Fibroblast of upper back skin (primary cell): ENCODE results near the gene CAMSAP1.
"Not testable (repeated sequence)": the region's sequence is repeated elsewhere in the genome, so short reads cannot be mapped to it uniquely, and the experiment has no call there.

Source experiments
- DNase-seq: peaks from one replicate; pipeline ENCODE4 v3.0.0-alpha.2; 2013

CAMSAP1 gene

DNA sequence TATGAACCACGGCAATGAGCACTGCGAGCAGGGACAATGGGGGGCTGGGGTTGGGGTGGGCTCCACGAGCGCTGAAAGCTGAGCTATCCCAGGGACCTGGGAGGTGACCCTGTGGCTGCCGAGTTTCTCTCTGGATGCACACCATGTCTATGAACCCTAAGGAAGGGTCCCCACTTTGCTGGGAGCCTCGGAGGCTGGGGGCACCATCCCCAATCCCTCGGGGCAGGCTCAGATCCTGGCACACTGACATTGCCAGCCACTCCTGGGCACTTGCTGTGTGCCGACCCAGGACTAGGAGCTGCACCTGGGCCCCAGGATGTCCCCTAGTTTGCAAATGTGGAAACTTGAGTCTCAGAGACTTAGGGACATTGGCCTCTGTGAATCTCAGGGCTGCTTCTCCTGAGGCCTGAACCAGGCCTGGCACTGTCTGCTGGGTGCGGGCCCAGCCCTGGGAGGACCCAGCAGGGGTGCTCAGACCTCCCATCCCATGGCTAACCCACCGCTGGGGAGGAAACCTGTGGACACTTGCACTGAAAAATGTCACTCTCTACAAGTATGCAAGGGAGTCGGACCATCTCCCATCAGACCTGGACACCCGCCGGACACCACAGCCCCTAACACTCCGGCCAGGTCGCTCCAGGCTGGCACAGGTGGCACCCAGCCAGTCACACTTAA lies 13.0 kb upstream of the CAMSAP1 start:
- DNase-seq: no peak

DNA sequence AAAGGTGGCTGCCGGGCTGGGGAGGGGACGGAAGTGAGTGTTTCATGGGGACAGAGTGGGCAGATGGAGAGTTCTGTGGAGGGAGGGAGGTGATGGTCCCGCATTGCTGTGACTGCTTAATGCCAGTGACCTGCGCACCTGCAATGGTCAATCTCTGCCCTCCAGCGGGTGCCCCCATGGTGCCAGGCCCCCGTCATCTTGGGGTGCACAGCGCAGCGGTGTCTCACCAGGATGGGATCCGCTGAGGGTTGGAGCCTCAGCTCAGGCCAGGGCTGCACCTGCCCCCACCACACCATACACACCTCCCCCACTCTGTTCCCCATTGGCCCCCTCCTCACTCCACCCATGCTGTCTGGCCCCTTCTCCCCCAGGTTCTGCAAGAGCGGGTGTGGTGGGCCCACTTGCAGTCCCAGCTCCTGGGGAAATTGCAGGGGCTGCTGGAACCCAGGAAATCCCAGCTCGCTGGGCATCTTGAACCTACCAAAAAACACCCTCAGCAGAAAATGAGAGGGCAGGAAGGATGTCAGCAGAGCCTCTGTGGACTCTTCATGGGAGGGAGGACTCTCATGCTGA lies 12.1 kb upstream of the CAMSAP1 start:
- no peak for DNase-seq

DNA sequence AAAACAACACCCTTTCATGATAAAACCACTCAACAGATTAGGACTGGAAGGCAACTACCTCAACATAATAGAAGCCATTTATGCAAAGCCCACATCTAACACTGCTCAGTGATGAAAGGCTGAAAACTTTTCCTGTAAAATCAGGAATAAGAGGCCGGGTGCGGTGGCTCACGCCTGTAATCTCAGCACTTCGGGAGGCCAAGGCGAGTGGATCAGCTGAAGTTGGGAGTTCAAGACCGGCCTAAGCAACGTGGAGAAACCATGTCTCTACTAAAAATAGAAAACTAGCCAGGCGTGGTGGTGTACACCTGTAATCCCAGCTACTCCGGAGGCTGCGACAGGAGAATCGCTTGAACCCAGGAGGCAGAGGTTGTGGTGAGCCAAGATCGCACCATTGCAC lies 8.9 kb upstream of the CAMSAP1 start:
- not testable (repeated sequence) for DNase-seq

DNA sequence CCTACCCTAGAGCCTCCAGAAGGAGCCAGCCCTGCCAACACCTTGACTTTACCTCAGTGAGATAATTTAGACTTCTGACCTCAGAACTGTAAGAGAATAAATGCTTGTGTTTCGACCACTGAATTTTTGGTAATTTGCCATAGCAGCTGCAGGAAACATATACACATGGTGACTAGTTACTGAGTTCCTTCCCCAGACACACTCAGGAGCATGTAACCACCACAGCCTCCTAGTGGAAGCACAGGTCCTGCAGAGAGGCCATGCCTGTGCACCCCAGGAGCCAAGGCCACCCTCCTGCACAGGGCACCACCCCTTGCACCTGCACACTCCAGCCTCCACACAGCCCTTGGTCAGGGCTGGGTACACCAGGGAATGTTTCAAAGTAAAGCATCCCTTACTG lies 7.6 kb upstream of the CAMSAP1 start:
- DNase-seq: peak; percentile 35

DNA sequence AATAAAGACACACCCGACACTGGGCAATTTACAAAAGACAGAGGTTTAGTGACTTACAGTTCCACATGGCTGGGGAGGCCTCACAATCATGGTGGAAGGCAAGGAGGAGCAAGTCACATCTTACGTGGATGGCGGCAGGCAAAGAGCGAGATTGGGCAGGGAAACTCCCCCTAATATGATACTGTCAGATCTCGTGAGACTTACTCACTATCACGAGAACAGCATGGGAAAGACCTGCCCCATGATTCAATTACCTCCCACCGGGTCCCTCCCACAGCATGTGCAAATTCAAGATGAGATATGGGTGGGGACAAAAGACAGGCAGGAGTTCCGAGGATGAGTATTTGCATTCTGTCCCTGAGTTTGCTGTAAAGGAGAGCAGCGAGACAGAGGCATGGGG lies 3.9 kb upstream of the CAMSAP1 start:
- DNase-seq: not testable (repeated sequence)

DNA sequence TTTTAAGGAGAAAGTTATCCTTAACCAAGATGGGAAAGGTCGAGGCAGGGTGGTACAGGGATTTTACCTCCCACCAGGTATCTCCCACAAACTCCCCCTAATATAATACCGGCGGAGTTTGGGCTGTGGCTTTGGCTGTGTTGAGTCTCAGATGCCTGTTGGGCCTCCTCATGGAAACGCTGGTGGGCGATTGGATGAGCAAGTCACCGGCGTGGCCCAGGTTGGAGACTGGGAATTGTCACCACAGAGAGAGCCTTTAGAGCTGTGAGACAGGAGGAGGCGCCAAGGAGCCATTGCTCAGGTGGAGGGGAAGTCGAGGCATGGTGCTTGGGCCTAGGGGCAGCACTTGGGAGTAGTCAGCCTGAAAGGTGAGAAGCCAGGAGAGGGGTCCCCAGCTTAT lies 3.4 kb upstream of the CAMSAP1 start:
- no peak for DNase-seq

DNA sequence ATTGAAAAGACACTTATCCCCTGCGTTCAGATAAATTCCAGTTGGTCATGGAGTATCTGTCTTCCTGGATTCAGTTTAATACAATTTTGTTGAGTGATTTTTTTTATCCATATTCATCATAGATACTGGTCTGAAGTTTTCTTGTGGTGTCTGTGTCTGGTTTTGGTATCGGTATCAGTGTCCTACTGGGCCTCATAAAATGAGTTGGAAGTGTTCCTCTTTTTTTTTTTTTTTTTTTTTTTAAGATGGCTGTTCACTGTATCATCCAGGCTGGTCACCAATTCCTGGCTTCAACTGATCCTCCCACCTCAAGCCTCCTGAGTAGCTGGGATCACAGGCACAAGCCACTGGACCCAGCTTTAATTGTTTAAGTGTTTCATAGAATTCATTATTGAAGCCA lies 2.9 kb upstream of the CAMSAP1 start:
- DNase-seq: no peak

DNA sequence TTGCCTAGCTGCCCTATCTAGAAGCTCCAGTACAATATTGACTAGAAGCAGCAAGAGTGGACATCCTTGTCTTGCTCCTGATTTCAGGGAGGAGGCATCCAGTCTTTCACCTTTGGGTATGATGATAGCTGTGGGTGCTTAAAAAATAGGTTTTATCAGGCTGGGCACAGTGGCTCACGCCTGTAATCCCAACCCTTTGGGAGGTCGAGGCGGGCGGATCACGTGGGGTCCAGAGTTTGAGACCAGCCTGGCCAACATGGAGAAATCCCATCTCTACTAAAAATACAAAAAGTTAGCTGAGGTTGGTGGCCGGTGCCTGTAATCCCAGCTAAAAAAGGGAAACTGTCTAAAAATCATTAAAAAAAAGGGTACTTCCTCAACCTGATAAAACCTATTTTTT lies 2.0 kb upstream of the CAMSAP1 start:
- no peak for DNase-seq

DNA sequence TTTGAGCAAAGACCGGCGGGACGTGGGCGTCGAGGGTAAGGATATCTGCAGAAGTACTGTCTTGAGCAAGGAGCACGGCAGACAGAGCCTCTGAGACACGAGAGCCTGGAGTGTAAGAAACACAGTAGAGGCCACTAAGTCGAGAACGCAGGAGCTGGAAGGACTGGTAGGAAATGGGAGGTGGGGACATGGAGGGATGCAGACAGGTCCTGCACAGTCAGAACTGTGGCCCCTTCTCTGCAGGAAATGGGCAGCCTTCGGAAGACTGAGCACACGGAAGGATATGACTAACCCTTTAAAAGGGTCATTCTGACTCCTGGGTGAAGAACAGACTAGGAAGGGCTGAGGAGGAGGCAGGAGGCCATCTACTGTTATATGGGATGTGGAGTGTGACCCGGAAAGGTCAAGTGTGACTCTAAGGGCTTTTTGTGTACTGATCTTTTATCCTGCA lies 1.4 kb upstream of the CAMSAP1 start:
- DNase-seq: no peak

DNA sequence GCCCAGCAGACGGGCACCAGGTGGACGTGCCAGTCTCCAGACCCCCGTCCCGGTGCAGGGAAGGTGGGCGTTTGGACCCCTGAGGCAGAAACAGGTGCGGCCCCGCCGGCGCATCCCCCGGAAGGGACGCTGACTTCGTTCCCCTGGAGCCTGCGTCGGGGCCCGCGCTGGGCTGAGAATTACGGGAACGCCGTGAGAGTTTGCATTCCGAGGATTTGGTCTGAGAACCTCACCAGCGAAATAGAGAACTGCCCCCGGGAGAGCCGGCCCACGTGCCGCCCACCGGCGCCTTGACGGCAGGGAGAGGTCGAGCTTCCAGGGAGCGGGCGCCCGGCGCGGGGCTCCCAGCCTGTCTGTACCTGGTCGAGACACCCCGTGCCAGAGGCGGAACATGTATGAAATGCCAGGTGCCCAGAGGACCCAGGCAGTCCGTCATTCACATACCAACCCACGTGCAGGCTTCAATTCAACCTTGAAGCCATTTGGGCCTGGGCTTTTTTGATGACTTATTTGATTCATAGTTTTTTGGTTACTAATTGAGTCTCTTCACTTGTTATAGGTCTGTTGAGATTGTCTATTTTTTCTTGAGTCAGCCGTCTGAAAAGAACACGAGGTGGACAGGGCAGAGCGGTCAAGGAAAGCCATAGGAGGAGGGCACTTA lies 877 bp upstream of the CAMSAP1 start:
- no peak for DNase-seq

DNA sequence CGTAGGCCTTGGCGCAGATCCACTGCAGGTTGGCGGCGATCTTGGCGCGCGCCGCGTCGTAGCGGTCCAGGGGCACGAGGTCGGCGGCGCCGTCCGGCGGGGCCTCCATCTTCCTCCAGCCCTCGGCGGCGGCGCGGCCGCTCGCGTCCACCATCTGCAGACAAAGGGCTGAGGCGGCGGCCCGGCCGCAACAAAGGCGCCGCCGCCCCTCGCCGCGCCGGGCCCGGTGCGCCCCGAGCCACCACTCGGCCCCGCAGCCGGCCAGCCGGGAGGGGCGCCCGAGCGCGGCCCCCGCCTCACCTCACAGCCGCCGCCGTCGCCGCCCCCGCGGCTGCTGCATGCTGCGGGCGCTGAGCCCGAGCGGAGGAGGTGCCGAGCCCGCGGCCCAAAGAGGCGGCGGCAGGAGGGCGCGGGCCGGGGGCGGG lies 328 bp downstream of the CAMSAP1 start:
- peak; percentile 14 for DNase-seq

DNA sequence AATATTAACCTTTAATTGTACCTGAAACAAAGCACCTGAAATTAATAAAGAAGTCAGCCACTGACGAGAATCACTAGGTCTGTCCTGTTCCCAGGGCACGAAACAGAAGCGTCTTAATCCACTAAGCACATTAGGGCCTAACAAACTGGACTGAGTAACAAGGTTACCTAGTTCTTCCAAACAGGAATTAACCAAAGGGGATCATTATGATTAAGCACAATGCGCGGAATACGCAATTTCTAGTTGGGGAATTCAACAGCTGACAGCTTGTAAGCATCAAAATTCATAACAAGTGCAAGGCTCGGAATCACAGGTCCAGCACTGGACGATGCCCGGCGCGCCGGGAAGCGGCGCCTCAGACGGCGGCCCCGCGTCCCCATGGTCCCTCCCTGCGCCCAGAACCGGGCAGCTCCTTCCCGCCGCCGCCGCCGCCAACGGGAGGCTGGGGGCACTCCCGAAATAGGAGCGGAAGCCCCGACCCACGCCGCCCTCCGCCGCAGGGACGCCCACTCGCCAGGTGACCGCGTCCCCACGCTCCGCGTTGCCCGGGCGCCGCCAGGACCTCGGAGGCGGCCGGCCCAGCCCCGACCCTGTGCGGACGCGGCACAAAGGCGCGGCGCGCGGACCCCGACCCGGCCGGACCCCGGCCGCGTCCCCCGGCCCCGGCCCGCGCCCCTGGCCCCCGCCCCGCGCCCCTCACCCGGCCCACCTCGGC lies 898 bp downstream of the CAMSAP1 start:
- DNase-seq: peak; percentile 26

DNA sequence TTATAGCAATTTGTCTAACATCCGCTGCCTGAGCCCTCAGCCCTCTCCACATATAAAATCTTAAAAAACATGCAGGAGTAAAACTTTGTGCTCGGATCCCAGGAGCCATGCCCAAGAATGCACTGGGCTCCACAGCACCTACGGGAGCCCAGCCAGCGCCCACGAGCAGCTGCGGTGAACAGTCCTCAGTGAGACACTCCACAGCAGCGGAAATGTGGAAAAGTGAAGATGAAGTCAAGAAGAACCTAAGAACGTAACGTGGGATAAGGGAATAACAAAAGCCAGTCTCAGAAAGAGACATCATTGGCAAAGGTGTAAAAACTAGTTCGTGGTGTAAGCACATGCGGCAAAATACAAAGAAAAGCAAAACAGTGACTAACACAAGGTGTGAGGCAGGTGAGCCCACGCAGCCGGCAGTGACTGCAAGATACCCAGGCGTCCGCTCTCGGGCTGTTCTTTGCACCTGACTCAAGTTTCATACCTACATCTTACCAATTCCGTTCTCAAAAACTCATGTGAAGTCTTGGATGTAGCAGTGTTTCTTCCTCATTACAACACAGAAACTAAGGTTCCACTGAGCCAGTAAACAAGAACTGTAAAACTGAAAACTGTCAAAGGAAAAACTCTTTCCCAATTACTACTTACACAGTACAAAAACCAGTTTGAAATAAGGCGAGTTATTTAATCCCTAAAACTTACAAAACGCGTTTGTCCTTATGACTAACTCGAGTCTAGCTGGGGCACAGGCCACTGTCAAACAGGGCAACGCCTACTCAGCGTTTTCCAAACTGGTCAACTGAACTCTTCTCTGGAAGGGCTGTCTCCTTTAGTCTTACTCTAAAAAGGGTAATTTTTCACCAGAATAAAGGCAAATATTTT lies 1.7 kb downstream of the CAMSAP1 start:
- DNase-seq: no peak

DNA sequence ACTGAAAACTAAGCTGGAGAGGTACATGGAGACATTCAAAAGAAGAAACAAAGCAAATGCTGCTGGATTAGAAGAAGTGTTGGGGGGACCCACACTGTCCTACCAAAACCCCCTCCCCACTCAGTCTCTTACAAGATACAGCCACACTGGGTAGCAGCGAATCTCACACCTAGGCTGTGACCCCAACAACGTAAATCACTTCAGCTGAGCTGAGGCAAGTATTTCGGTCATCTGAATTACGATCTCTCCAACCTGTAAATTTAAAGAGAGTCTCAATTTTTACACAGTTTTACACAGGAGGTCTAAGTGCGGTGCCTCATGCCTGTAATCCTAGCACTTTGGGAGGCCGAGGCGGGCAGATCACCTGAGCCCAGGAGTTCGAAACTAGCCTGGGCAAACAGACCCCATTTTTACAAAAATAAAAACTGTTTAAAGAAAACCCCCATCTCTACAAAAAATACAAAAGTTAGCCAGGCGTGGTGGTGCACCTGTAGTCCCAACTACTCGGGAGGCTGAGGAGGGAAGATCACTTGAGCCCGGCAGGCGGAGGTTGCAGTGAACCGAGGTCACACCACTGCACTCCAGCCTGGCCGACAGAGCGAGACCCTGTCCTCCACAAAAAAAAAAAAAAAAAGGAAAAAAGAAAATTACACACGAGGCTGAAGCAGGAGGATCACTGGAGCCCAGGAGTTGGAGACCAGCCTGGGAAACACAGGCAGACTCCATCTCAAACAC lies 3.4 kb downstream of the CAMSAP1 start:
- no peak for DNase-seq

DNA sequence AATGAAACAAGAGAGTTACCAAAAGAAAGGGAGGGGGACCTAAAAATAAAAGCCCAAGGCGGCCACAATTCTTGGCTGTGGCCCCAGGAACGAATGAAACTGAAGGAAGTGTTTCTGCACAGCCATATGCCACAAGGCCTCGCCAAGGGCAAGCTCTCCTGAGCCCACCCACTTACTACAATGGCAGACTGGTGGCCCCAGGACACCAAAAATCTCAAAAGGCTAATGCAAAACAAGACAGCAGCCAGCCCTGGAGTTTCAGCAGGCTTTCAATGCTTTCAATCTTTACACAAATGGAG lies 4.0 kb downstream of the CAMSAP1 start:
- no peak for DNase-seq

DNA sequence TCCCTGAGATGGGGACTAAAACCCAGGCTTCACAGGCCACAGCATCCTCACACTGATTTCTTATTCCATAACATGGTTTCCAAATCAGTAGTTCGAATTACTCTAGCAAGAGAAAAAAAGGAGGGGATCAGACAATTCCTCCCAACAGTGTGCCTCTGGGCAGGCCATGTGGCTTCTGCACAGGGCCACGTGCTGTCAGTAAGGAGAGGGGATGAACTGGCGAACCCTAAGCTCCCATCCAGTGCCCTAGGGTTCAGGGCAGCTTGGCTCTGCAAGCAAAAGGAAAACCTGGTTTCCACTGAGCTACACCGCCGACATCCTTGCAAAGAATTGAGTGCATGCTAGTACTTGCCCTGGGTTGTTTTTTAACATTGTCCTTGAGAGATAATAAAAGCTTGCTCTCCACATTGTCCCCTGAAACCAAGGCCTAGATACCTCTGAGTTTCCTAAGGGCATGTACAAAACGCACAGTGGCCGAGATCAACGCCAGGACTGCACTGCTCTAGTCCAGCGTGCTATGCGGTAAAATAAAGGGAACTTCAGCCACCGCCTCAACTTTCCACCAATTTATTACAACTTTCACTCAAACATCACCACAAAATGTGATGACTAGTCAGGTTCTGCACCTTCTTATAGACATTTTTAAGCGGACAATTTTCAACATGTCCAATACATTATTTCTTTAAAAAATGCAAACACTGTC lies 4.5 kb downstream of the CAMSAP1 start:
- no peak for DNase-seq

DNA sequence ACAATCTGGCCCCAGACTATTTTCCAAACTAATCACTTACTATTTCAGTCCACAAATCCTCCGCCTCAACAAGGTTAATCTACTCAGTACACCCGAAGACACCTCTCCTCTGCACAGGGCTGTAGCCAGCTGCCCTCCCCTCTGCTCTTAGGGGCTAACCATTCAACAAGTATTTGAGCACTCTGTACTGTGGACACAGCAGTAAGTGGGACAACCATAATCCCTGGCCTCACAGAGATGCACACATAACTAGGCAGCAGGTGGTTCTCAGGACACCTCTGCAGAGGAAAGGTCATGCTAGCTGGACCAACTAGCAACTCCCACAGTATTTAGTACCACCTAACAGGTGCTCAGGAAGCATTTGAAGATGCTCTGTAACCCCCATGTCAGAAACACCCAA lies 5.5 kb downstream of the CAMSAP1 start:
- DNase-seq: no peak

DNA sequence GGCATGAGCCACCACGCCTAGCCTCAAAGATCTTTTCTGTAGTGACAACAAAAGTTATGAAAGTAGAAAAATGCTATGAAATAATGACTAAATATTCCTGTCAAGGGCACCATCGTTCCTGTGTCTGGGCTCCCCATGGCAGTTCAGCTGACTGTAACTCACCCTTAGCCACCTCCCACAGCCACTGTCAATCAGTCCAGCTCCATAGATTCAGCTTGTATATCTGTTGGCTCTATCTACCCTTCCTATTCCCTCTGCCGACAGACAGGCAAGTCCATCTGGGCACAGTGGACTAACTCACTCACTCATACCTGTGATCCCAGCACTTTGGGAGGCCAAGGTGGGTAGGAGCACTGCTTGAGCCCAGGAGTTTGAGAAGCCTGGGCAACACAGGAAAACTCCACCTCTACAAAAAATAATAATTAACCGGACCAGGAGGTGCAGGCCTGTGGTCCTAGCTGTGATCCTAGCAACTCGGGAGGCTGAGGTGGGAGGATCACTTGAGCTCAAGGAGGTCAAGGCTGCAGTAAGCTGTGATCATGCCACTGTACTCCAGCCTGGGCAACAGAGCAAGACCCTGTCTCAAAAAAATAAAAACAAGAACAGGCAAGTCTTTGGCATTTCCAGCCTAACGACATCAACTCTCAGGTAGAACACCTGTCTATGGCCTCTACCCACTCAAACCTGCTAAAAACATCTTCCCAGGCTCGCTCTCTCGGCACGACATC lies 6.2 kb downstream of the CAMSAP1 start:
- no peak for DNase-seq

DNA sequence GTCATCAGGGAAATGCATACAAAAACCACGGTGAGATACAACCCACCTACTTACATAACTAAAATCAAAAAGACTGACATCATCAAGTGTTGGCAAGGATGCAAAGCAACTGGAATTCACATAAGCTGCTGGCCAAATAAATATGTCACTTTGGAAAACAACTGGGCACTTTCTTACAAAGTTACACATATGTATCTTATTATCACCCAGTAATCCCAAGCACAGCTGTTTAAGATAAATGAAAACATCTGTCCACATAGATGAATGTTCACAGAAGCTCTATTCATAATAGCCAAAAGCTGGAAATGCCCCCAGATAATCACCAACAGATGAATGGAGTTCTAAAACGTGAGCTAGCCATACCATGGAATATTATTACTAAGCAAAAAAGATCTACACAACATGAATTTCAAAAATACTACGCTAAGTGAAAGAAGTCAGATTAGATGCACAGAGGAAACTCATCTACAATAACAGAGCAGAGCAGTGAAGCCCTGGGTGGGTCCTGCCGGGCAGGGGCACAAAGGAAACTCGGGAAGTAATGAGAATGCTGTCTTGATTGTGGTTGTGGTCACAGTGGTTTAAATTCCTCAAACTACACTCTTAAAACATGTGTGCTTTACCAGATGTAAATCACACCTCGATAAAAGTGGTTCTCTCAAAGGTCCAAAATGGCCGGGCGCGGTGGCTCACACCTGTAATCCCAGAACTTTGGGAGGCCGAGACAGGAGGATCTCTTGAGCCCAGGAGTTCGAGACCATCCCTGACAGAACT lies 8.5 kb downstream of the CAMSAP1 start:
- peak; percentile 82 for DNase-seq

DNA sequence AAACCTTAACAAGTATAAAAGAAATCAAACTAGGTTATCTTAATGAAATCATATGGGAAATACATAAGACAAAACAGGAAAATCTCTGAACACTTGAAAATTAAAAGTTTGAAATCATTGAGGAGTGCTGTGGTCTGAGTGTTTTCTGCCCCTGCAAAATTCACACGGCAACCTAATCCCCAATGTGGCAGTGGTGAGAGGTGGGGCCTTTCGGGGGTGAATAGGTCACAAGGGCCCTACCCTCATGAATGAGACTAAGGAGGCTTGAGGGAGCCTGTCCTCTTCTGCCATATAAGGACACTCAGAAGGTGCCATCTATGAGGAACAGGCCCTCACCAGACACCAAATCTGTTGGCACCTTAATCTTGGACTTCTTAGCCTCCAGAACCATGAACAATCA lies 10.7 kb downstream of the CAMSAP1 start:
- DNase-seq: no peak
